Measurements from ENCODE around the gene GGA2.

GGA2 gene

DNA sequence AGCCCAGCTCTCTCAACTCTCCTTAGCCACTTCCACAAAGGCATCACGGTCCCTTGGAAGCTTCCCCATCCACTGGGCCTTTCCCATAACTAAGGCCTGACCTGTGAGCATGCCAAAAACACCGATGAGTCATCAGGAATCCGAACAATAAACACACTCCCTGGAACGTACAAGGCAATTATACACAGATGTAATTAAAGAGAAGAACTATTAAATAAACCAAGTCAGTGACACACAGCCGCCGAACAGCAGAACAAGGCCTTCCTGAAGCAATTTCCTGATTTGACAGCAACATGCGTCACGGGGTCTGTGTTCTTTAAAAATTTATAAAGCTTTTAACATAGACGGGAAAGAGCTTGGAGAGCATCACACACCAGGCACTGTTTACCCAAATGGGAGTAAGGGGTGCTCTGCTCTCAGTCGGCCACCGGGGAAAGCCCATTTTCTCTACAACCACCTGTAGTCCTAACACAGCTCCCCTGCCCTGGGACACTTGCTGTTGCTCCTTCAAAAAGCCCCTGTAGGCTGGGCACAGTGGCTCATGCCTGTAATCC is 86.7 kb downstream of the GGA2 start:
- Histone ChIP-seq H3K27ac (ENCODE audit: low read length) (no peak overlapping the region), H3K4me1 (ENCODE audit: control insufficient read depth, low read depth, low read length) (peaks cover 9% of the 10 kb centered on the region), H3K9ac (ENCODE audit: low read length) (no peak overlapping the region), H3K27me3 (ENCODE audit: control insufficient read depth, insufficient read depth, low read length) (no peaks in the 10 kb centered on the region), H3K36me3 (ENCODE audit: control insufficient read depth, low read depth, low read length) (no peaks in the 10 kb centered on the region), H3K4me3 (ENCODE audit: low read length) (no peak overlapping the region), H3K9me3 (ENCODE audit: control insufficient read depth, low read depth, low read length) (no peaks in the 10 kb centered on the region)

GRCh38 chr16:23420011-23420410 is 90.3 kb downstream of the GGA2 start:
- Histone ChIP-seq H3K9me3 (ENCODE audit: control insufficient read depth, low read depth, low read length) (no peaks in the 10 kb centered on the region), H3K27ac (ENCODE audit: low read length) (no peak overlapping the region), H3K36me3 (ENCODE audit: control insufficient read depth, low read depth, low read length) (peaks cover 15% of the 10 kb centered on the region), H3K4me1 (ENCODE audit: control insufficient read depth, low read depth, low read length) (peaks cover 9% of the 10 kb centered on the region), H3K27me3 (ENCODE audit: control insufficient read depth, insufficient read depth, low read length) (no peaks in the 10 kb centered on the region), H3K4me3 (ENCODE audit: low read length) (no peak overlapping the region), H3K9ac (ENCODE audit: low read length) (no peak overlapping the region)

DNA sequence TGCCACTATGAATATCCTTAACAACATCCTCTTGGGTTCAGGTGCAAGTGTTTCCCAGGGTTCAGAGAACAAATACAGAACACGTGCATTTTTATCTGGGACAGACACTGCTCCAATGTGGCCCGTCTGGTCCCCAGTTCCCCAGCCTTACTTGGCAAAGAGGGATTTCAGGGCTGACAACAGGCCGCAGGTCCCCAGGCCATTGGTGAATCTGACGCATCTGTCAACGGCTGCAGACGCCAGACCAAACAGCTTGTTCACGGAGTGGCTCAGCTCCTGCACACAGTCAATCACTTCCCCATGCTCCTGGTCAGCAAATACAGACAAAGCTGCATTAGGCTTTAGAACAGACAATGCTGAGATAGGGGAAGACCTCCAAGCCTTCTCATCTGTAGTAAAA is 93.5 kb downstream of the GGA2 start:
- H3K27me3 ChIP-seq (ENCODE audit: control insufficient read depth, insufficient read depth, low read length): no peaks in the 10 kb centered on the region
- H3K36me3 ChIP-seq (ENCODE audit: control insufficient read depth, low read depth, low read length): peaks cover 16% of the 10 kb centered on the region
- H3K9ac ChIP-seq (ENCODE audit: low read length): no peak overlapping the region
- H3K9me3 ChIP-seq (ENCODE audit: control insufficient read depth, low read depth, low read length): no peaks in the 10 kb centered on the region
- H3K27ac ChIP-seq (ENCODE audit: low read length): no peak overlapping the region
- peaks cover 9% of the 10 kb centered on the region for H3K4me1 ChIP-seq (ENCODE audit: control insufficient read depth, low read depth, low read length)
- H3K4me3 ChIP-seq (ENCODE audit: low read length): no peak overlapping the region

DNA sequence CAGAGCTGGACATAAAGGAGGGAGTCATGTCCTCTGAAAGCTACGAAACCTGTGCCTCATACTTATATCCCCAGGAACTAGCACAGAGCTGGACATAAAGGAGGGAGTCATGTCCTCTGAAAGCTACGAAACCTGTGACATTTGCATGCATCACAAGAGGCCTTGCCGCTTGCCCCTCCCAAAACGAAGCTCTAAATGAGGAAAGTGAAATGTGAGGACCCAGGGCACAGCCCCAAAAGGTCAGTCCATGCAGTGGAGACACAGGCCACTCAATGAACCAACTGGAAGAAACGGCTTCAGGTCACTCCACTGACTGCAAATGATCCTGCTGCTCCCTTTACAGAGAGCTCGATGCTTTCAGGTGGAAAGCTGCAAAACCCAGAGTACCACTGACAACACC is 95.6 kb downstream of the GGA2 start:
- no peaks in the 10 kb centered on the region for H3K9me3 ChIP-seq (ENCODE audit: control insufficient read depth, low read depth, low read length)
- peaks cover 21% of the 10 kb centered on the region for H3K36me3 ChIP-seq (ENCODE audit: control insufficient read depth, low read depth, low read length)
- no peaks in the 10 kb centered on the region for H3K27me3 ChIP-seq (ENCODE audit: control insufficient read depth, insufficient read depth, low read length)
- peaks cover 7% of the 10 kb centered on the region for H3K4me1 ChIP-seq (ENCODE audit: control insufficient read depth, low read depth, low read length)
- no peak overlapping the region for H3K9ac ChIP-seq (ENCODE audit: low read length)
- H3K4me3 ChIP-seq (ENCODE audit: low read length): no peak overlapping the region
- no peak overlapping the region for H3K27ac ChIP-seq (ENCODE audit: low read length)
